ENCODE data around the gene PTPRG.

The PTPRG gene

DNA sequence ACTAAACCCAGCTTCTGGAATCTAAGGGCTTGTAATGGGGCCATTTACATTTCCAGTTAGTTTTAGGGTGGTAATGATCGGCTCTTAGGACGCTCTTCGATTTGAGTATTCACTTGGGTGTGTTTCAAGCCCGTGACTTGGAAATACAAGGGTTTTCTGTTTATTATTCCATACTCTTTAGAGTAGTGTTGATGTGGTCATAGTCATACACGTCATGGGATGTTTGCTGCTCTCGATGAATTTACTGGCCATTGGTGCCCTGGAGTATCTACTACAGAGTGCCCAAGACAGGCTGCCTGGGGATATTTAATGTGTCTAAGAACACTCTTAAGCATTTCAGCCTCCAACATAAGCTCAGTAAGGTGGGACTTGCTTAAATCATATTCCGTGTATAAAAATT is 64.1 kb downstream of the PTPRG start:
- no peak for DNase-seq

DNA sequence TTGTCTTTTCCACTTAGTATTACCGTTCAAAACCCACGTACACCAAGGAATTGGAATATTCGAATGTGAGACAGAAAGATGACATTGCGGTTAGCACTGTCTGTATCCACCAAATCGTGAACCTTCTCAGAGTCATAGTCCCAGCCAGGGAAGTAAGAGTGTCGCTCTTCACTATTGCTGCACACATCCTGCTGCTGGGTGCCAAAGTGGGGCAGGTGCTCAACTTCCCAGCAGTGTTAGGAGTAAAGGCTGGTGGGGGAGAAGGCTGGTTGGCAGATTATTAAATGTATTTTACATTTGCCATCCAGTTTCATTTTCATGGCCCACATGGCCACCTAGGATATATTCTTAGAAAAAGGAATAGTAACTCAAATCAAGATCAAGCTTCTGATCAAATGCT is 65.1 kb downstream of the PTPRG start:
- no peak for DNase-seq

DNA sequence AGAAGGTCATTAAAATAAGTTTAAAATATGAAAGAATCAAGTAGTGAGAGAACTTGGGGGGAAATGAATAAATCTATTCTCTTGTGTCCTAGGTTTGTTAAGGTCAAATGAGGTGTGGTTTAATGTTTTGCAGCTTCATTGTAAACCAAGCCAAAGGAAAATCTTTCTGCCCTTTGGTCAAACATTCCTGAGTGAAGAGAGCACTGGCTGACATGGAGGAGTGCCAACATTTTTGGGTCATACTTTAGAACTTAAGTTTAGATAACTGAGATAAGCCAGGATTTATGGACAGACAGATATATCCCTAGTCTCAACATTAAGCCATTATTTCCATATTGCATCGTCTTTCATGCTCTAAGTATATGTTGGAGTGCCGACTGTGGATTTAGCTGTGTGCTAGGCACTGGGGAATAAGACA is 66.4 kb downstream of the PTPRG start:
- DNase-seq: no peak

DNA sequence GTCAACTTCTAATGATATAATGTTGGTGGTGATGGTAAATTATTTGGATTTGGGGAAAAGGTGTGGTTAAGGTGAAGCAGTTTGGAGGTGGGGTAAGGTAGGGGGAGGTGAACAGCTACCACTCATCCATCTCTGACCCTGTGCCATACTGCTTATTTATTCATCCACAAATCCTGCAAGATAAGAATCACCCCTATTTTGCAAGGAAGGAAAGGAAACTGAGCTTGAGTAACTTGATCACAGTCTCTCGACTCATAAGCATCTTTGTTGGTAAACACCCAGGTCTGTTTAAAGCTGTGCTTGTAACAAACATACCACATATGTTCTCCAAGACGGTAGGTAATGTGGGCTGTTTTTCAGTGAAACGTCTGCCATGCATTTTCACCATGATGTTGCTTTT is 67.3 kb downstream of the PTPRG start:
- no peak for DNase-seq

DNA sequence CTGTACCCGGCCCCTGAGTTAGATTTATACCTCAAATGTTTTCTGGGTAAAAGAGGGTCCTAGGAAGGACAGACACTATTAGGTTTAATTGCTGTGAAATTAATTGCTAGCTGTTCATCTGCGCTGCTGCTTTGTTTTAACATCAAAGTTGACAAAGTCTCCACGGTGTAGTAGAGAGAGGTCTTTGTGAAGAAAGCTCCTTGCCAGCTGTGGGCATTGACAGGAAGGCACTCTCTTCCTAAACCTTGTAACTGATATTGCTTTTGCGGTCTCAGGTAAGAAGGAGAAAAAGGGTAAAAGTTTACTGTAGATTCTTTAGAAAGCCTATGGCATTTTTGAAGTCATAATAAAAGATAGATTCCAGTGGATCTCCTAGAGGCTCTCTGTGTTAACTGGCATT is 68.1 kb downstream of the PTPRG start:
- DNase-seq: no peak

DNA sequence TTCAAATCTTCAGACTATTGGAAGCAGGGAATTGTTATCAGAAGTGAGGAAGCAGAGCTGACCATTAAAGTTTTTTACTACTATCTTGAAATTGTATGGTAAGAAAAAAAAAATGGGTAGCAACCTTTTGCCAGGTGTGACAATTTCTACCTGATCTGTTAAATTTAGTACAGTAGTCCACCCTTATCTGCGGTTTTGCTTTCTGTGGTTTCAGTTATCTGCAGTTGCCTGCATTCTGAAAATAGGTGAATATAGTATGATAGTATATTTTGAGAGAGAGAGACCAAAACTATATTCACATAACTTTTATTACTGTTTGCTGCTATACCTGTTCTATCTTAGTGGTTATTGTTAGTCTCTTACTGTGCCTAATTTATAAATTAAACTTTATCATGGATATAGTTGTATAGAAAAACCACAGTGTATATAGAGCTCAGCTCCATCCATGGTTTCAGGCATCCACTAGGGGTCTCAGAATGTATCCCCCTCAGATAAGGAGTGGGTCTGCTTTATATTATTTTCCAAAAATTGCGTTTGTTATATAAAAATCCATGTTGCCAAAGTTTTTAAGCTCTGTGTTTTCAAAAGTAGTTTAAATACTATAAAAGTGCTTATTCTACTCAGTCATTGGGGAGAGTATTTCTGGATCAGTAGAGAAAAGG is 69.9 kb downstream of the PTPRG start:
- no peak for DNase-seq

DNA sequence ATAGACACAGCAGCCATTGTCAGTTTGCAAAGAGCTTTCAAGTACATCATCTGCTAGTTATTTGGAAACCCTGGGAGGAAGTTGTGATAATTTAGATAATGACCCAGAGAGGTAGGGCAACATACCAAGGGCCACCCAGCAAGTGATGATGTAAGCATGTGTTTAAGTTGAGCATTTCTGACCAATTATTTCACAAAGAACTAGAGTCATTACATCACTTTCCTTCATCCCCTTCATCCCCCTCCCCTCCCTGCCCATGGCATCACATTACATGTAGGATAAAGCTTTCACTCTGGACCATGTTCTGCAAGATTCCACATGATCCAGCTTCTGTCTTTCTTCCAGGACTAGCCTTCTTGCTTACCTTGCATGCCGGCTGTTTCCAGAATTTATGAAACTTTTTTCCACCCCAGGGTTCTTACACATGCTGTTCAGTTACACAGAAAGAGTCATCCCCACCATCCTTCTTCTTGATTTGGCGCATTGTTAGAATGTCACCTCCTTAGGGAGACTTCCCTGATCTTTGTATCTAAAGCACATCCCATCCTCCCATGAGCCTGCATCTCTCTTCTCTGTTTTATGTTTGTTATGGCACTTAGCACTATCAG is 71.3 kb downstream of the PTPRG start:
- DNase-seq: no peak

DNA sequence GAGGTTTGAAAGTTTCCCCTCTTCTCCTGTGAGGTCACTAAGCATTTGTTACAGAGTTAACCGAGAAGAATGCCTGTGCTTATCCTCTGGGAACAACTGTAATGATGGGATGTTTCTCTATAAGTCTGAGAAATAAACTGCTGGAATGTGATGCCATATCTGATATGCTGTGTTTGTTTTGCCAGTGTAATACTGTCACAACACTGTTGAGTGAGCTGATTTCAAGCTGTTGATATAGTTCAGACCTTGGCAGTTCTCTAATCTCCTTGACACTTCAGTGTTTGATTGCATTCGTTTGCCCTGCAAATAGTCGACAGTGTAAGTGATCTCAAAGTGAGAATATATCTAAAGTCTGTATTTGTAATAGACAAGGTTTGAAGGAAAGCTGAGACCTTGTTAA is 73.3 kb downstream of the PTPRG start:
- DNase-seq: no peak

DNA sequence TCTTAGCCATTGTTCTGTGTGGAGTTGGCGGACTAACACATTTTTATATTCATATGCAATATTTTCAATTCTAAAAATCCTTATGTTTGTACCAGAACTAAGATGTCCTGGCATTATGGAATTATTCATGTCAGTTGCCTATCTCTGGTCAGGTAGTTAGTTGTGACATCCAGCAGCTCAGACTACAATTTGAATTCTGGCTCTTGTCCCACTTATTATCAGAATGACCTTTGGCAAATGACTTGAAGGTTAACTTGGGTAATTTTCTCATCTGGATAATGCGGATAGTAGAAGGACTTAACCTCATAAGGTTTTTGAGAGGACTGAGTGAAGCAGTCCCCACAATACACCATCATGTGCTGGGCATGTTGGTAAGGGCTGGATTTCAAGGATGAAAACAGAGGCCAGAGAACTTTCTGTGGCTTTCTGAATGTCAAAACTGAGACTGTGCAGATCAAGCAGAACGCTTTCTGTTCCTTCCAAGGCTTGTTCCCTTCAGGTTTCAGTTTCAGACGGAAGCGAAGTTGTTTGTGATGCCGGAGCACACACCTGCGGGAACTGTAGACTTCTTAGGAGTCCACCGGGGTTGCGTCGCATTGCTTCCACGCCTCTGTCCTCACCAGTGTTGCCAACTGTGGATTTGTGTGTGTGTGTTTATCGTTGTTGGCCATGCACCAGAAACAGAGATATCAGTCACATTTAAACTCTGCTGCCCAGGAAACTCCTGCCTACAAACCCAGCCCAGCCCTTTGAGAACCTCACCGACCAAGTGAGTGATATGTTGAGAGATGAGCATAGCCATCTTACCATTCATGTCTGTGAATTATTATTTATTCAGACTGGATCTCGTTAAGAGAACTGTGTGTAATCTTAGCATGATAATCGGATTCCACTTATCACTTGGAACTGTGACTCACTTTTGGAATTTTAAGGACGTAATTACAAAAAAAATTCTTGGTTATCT is 76.0 kb downstream of the PTPRG start:
- no peak for DNase-seq

DNA sequence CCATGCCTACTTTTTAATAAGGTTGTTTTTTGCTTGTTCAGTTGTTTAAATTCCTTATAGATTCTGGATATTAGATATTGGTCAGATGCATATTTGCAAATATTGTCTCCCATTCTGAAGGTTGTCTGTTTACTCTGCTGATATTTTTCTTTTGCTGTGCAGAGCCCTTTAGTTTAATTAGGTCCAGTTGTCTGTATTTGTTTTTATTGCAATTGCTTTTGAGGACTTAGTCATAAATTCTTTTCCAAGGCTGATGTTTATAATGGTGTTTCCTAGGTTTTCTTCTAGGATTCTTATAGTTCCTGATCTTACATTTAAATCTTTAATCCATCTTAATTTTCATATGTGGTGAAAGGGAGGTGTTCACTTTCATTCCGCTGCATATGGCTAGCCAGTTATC is 77.4 kb downstream of the PTPRG start:
- DNase-seq: no peak

DNA sequence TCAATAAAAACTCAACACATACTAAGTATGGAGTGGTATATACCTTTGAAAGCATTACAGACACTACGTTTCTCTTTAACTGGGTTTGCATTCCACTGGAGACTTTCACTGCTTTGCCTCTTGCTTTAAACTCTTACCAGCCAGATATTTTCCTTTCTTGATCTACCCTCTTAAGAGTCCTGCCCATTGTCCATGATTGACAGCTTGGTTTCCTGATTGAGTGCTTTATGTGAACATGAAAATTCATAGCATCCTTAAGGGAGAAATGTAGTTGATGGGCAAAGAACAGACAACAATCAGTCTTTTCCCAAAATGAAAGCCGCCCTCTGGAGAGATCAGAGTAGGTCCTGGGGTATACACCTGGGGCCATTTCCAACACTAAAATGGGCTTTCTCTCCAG is 78.6 kb downstream of the PTPRG start:
- DNase-seq: no peak

DNA sequence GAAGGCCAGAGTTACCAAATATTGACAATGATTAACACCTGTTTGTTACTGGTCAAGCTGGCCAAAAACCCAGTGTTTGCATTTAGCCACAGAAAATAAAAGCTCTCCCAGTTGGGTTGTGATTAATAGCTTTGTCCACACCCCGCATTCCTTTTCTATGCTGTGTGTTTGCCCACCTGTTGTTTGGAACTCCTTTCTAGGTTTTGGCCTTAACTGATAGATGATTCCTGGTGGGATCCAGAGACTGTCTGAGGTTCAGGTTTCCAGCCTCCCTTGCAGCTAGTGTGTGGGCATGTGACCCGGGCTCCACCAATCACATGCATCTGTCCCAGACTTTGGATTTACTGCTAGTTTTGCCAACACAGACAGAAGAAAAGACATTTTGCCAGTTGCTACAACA is 83.8 kb downstream of the PTPRG start:
- no peak for DNase-seq

DNA sequence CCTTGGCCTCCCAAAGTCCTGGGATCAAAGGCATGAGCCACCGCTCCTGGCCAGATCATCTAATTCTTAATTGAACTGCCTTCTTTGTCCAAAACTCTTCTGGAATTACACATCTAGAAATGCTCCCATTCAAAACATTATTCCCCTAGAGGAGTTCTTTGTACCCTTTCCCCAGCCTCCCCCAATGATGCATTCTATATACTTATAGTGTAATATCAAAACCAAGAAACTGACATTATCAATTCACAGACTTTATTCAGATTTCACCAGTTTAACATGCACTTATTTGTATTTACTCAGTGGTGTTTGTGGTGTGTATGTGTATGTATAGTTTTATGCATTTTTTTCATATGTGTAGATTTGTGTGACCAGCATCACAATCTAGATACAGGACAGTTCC is 85.0 kb downstream of the PTPRG start:
- DNase-seq: no peak

DNA sequence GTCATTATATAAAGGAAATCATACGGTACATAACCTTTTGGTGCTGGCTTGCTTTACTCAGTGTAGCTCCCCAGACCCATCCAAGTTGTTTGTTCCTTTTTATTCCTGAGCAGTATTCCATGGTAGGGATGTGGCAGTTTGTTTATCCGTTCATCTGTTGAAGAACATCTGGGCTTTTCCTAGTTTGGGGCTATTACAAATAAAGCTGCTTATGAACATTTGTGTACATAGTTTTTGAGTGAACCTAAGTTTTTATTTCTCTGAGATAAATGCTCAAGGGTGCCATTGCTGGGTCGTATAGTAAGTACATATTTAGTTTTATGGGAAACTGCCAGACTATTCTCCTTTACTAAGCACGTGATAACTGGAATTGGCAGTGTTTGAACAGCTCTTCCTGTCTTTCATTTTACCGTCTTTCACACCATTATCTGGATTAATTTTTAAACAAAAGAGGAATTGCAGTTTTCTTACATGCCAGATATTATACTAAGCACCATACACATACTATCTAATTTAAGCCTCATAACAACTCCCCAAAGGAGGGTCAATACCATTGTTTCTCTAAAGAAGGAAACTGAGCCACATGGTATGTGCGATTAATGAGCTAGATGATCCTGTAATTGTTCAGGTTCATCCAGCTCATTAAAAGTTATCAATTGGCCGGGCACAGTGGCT is 85.6 kb downstream of the PTPRG start:
- no peak for DNase-seq

DNA sequence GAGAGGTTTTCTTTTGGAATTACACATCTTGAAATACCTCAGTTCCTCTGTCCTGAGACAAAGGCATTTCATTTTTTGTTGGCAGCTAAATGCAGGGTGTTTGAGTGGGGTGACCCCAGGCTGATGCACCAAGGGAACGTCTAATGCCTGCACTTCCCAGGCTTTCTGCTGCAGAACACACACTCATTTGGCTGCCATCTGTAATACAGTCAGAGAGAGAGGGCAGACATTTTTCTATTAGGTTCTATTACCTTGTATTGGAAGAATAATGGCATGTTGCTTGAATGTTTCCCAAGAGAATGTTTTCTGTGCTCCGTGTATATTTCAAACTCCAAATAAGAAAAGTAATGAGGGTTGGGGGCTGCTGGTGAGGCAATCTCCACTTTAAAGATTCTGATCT is 87.1 kb downstream of the PTPRG start:
- DNase-seq: no peak

DNA sequence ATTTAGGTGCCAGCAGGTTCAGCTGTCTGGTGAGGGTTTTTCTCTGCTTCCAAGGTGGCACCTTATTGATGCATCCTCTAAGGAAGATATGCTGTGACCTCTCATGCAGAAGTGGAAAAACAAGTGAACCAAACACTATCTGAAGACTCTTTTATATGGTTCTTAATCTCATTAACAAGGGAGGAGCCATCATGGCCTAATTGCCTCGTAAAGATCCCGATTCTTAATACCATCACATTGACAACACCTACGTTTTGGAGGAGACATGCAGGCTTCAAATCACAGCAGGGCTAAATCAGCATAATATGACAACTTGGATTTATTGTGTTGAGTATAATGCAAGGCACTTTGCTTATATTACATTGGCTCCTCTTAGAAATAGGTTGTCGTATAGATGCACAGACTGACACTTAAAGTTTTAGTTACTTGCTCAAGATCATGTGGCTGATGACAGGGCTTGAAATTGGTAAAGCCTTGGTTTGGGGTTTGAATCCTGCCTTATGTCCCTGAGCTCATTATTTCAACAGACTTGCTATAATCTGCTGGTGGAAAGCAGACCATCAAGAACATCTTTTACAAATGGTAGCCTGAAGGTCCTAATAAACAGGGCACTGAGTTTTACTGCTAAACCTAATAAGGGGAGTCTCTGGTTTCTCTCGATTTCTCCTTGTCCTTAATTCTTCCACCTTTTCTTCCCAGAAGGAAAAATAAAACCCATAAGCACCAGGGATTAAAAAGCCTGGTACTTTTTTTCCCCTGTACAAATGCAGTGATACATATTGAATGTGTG is 88.2 kb downstream of the PTPRG start:
- DNase-seq: no peak

DNA sequence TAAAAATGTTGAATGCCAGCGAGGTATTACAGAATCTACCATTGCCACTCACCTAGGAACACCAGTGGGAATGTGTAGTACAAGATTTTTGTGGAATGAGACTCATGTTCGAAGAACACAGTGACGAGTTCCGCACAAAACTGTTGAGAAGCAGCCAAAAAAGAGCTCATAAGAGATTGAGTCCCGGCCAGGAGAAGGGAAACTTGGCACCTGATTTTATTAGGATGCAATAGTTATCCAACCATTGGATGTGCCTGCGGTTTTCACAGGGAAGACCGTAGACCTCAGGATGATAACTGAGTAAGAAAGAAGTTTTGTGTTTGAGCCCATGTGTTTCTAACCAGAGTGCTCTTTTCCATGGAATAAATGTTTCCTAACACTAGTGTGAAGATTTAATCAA is 88.9 kb downstream of the PTPRG start:
- no peak for DNase-seq

DNA sequence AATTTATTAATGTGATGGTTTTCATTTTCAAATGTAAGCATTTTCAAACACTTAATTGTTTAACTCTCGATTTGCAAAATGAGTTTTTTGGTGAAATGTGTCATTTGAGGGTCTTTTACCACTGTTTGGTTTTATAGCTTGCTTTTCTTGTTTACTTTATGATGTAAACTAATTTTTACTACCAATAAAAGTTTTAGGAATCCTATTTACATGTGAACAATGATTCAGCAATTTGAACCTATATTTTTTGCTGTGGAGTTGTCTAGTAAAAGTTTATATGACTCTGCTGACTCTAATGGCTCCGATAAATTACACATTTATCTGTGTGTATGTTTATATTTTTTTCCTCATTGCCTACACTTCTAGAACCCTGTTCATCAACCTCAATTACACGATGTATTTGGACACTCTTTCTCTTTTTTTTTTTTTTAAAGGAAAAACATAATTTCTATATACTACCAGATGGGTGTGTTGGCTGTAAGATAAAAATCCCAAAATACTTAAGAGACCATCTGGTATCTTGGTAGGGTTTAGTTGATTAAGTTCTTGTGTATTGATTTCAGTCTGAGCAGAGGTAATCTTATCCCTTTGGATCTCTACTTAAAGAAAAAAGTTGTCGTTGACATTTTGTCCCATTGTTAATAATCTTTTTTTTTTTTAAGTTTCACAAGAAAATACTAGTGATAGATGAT is 89.5 kb downstream of the PTPRG start:
- DNase-seq: no peak

DNA sequence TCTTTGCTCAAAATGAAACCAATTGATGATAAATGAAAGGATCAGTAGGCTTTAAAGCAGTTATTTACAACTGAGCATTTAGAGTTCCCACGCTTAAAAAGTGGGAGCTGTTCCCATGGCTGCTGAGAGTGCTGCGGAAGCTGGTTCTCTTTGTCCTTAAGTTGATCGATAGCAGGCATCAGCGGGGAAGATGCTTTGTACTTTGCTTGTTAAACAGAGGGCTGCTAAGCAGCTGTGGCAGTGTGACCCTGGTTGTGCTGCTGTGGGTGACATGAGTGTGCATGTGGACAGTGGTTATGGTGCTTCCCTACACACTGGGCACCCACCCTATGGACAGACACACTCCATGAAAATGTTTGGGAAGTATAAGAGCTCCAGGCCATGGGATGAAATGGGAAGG is 96.3 kb downstream of the PTPRG start:
- no peak for DNase-seq

DNA sequence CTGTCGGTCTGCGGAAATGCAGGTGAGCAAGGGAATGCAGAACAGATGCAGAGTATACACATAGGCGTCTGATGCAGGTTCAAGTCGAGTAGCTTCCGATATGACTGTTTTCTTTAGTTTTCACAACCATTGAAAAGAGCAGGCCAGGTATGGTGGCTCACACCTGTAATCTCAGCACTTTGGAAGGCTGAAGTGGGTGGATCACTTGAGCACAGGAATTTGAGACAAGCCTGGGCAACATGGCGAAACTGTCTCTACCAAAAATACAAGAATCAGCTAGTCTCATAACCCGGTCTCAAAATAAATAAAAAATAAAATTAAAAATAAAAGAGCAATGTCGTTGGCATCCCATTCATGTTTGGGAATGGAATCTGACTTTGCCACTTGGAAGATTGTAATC is 101.5 kb downstream of the PTPRG start:
- DNase-seq: no peak

DNA sequence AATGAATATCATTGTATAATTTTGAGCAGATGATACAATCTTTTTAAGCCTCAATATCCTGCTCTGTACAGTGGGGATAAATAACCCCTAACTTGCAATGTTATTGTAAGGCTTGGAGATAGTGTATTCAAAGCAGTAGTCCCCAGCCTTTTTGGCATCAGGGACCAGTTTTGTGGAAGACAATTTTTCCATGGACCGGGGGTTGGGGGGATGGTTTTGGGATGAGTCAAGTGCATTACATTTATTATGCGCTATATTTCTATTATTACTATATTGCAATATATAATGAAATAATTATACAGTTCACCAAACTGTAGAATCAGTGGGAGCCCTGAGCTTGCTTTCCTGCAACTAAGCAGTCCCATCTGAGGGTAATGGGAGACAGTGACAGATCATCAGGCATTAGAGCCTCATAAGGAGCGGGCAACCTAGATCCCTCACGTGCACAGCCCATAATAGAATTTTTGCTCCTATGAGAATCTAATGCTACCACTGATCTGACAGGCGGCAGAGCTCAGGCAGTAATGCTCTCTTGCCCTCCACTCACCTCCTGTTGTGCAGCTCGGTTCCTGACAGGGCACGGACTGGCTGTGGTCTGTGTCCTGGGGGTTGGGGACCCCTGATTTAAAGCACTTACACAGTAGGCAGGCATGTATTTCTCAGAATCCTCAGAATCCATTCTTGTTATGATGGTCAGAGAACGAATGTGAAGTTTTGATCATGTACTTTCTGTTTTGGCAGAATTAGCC is 102.2 kb downstream of the PTPRG start:
- no peak for DNase-seq

Measured in NCI-H1436 (cell line).